Kidney (tissue), 14 donors: ENCODE data around the gene SMTN. TPM values are rescaled to one million over a fixed set of nuclear protein-coding genes. Genes with fewer than 3 reads are reported as not detected.
"Not testable (repeated sequence)": the region's sequence is repeated elsewhere in the genome, so short reads cannot be mapped to it uniquely, and the experiment has no call there.

ENCODE experiments used
- DNase-seq, 5 donors: peaks; one replicate each; pipeline ENCODE4 v3.0.0-alpha.2; 2013 to 2020
- FAIRE-seq: peaks from 2 replicates; lab custom pipeline; 2012; peaks lifted over from hg19 to GRCh38; lab: Jason Lieb, UNC
- H3K27ac ChIP-seq, 2 donors: one replicate each; pipeline ENCODE4 v1.7.0; 2013; ENCODE audit warnings: low read depth in 2 of 2, low read length in 2 of 2, inconsistent platforms in 1 of 2
- H3K27me3 ChIP-seq: one replicate; pipeline ENCODE4 v1.7.1; 2013; ENCODE audit warnings: low read length, inconsistent platforms; ENCODE audit not compliant: control insufficient read depth, insufficient read depth
- H3K36me3 ChIP-seq, 3 donors: one replicate each; pipeline versions ENCODE4 v1.7.0 to v1.7.1; 2013; ENCODE audit warnings: low read length in 3 of 3, control low read depth in 1 of 3, inconsistent platforms in 1 of 3; ENCODE audit not compliant: insufficient read depth in 3 of 3, control insufficient read depth in 2 of 3
- H3K4me1 ChIP-seq, 3 donors: one replicate each; pipeline versions ENCODE4 v1.7.0 to v1.7.1; 2013; ENCODE audit warnings: low read length in 3 of 3, inconsistent platforms in 1 of 3, low read depth in 1 of 3; ENCODE audit not compliant: control insufficient read depth in 2 of 3, insufficient read depth in 2 of 3
- H3K4me3 ChIP-seq, 3 donors: one replicate each; pipeline versions ENCODE4 v1.7.0 to v1.8.1; 2013; ENCODE audit warnings: low read length in 3 of 3, control low read depth in 1 of 3, inconsistent platforms in 1 of 3
- H3K9ac ChIP-seq, 3 donors: one replicate each; pipeline versions ENCODE4 v1.7.0 to v1.7.1; 2013; ENCODE audit warnings: low read length in 3 of 3, control low read depth in 1 of 3, inconsistent platforms in 1 of 3
- H3K9me3 ChIP-seq, 3 donors: one replicate each; pipeline versions ENCODE4 v1.7.0 to v1.7.1; 2013; ENCODE audit warnings: low read length in 3 of 3, control low read depth in 1 of 3, inconsistent platforms in 1 of 3; ENCODE audit not compliant: control insufficient read depth in 2 of 3, insufficient read depth in 1 of 3
- intact Hi-C: fragments of 100-400 bp; cut with DNase I; formaldehyde crosslinking; loops from one replicate; pipeline ENCODE4 v1.11.1; 2022
- polyA plus RNA-seq: library from polyadenylated mRNA; stranded (reverse); fragments of 350-450 nt; fragmentation: Illumina TruSeq; extraction: RNeasy Lipid Tissue Mini Kit (QIAGEN cat#74804); gene quantifications from one replicate; pipeline ENCODE4 v1.2.3, GENCODE V29; 2014; ENCODE audit warnings: low read depth, low replicate concordance; ENCODE audit not compliant: insufficient read depth
- total RNA-seq: library from RNA; stranded (reverse); fragmentation: NEBNext Ultra II Directional; extraction: Animal tissue kit (Norgen Biotek cat#: 25700); gene quantifications from one replicate; pipeline ENCODE4 v1.2.1, GENCODE V29; 2021
- TF ChIP-seq, protein P1 (sequence below): IDR thresholded peaks from 3 replicates; pipeline ENCODE4 v1.5.1; 2012; ENCODE audit warnings: mild to moderate bottlenecking, moderate library complexity, borderline replicate concordance; ENCODE audit not compliant: insufficient read depth; ENCODE audit errors: extremely low read depth
- donor health status: control.
- donor health status: control.
- donor health status: control.
- donor health status: control.
- donor health status: control.
- donor health status: DM: yes; HTN: yes; CAD: no.
- donor health status: Normal renal cell carcinoma (clear cell type).

SMTN gene
- total and polyA plus RNA-seq, 2 donors from 2014 or later: 64.4 to 67.7 TPM

DNA sequence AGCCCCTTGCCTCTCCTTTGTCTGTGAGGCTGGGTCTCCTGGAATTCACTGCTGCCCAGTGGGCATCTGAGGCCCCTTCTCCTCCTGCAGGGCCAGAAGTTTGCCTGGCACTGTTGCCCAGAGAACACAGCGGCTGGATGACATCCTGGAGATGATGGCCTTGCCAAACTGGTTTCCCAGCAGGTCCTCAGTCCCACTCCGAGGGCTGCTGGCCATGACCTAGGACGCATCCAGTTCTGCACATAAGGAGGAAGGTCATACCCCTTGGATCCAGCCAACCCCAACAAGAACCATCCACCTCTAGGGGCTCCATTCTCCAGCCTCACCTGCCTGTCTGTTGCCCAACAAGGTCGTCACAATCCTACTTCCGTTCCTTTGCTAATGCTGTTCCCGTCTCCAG is 3.4 kb upstream of the SMTN start:
- TF ChIP-seq, protein P1, sequence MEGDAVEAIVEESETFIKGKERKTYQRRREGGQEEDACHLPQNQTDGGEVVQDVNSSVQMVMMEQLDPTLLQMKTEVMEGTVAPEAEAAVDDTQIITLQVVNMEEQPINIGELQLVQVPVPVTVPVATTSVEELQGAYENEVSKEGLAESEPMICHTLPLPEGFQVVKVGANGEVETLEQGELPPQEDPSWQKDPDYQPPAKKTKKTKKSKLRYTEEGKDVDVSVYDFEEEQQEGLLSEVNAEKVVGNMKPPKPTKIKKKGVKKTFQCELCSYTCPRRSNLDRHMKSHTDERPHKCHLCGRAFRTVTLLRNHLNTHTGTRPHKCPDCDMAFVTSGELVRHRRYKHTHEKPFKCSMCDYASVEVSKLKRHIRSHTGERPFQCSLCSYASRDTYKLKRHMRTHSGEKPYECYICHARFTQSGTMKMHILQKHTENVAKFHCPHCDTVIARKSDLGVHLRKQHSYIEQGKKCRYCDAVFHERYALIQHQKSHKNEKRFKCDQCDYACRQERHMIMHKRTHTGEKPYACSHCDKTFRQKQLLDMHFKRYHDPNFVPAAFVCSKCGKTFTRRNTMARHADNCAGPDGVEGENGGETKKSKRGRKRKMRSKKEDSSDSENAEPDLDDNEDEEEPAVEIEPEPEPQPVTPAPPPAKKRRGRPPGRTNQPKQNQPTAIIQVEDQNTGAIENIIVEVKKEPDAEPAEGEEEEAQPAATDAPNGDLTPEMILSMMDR: no peak
- FAIRE-seq: no peak
- intact Hi-C loops: no loop called here
- H3K36me3 ChIP-seq: no peaks in the 10 kb centered on the region
- H3K27me3 ChIP-seq: no peaks in the 10 kb centered on the region
- no peak overlapping the region for H3K4me3 ChIP-seq
- no peak for DNase-seq
- no peak overlapping the region for H3K9ac ChIP-seq
- H3K9me3 ChIP-seq: no peaks in the 10 kb centered on the region
- H3K4me1 ChIP-seq: peaks cover 0 to 22% (median 6%) of the 10 kb centered on the region in 3 donors
- H3K27ac ChIP-seq: no peak overlapping the region

DNA sequence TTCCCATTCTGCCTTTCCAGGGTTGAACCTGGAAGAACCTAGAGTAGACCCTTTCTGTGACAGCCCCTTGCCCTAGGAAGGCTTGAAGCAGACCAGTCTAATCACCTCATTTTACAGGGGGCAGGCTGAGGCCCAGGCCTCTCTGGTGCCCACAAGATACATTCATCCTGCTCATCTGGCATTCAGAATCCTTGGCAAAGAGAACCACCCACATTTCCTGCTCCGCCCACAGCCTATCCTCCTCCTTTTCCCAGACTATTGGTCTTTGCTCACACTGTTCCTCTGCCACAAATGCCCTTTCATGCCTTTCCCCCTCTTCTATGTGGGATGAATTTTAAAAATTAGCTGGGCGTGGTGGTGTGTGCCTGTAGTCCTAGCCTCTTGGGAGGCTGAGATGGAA is 2.7 kb upstream of the SMTN start:
- not testable (repeated sequence) for FAIRE-seq, H3K9me3 ChIP-seq, H3K27ac ChIP-seq

DNA sequence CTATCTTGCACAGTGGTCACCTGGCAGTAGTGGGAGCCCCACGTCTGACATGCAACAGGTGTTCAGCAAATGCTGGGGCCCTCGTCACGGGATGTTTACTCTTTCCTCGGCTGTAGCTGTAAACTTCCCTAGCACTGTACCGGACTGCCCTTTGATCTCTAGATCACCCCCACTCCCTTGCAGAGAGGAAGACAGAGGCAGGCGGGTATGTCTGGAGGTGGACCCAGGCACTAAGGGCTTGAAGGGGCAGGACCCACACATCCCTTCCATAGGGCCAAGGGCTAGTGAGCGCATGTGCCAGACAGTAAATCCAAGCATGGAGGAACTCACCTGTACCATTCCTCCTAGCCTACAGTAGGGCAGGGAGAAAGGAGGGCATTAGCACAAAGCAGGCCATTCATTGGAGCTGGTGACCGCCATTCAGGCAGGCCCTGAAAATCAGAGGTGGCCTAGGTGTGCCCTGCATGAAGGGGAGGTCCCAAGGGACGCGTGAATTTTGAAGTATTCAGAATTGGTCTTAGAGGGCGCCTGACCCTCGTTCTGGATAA is 1.9 kb upstream of the SMTN start:
- Histone ChIP-seq H3K4me3 (no peak overlapping the region), H3K4me1 (peaks cover 0 to 36% (median 21%) of the 10 kb centered on the region in 3 donors), H3K27me3 (no peaks in the 10 kb centered on the region), H3K9me3 (no peaks in the 10 kb centered on the region), H3K27ac (no peak overlapping the region), H3K36me3 (peaks cover 0 to 8% (median 0%) of the 10 kb centered on the region in 3 donors), H3K9ac (no peak overlapping the region)
- no peak for FAIRE-seq
- TF ChIP-seq, protein P1: no peak
- peak in 1 of 5 donors; percentile 24 for DNase-seq
- intact Hi-C loops: no loop called here

More for the DNA sequence above, 2.7 kb upstream of the SMTN start:
- H3K4me3 ChIP-seq, H3K36me3 ChIP-seq, DNase-seq, H3K9ac ChIP-seq, intact Hi-C loops, H3K27me3 ChIP-seq: not testable (repeated sequence)
- H3K4me1 ChIP-seq: peaks cover 0 to 29% (median 13%) of the 10 kb centered on the region in 3 donors

DNA sequence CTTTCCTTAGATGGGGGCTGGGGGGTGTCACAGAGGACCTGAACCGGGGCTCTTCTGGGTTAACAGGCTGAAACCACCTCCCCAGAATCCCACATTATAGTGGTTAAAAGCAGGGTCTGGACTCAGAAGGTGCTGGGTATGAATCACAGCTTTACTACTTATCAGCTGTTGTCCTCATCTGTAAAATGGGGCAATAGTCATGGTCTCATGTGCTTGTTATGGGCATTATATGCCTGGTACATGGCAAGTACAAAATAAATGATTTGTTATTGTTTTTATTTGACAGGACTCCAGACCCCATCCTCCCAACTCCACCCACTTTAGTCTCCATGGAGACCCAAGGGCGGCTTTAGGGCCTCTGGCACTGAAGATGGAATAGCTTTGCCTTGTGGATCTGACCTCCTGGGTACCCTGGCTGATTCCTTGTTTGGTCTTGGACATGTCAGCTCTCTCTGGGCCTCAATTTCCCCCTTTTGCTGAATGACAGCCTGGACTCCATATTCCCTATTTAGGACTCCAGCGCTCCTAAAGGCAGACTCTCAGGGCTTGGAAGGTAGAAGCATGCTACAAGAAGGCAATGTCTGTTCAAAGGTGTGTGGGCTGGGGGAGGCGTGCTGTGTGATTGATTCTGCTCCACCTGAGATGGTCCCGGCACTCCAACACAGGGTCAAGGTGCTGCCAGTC is 812 bp upstream of the SMTN start:
- Histone ChIP-seq H3K9me3 (no peaks in the 10 kb centered on the region), H3K4me1 (peaks cover 0 to 41% (median 24%) of the 10 kb centered on the region in 3 donors), H3K9ac (peak overlapping the region; percentile 27 to 78 (median 75)), H3K27ac (peak overlapping the region; percentile 94 to 97), H3K27me3 (no peaks in the 10 kb centered on the region), H3K36me3 (peaks cover 0 to 8% (median 0%) of the 10 kb centered on the region in 3 donors), H3K4me3 (peak overlapping the region; percentile 57 to 84 (median 82))
- TF ChIP-seq, protein P1: no peak
- intact Hi-C loops: no loop called here
- DNase-seq (peak in 1 of 5 donors; percentile 56), FAIRE-seq (no peak)
